GM12801 (cell line): Measurements from ENCODE around the gene RREB1.

ENCODE experiments used
- TF ChIP-seq, protein P1 (sequence below): IDR thresholded peaks from one replicate; pipeline ENCODE4 v1.5.1; 2011; ENCODE audit warnings: control low read depth; ENCODE audit not compliant: insufficient read length; ENCODE audit errors: extremely low read depth

The RREB1 gene

DNA sequence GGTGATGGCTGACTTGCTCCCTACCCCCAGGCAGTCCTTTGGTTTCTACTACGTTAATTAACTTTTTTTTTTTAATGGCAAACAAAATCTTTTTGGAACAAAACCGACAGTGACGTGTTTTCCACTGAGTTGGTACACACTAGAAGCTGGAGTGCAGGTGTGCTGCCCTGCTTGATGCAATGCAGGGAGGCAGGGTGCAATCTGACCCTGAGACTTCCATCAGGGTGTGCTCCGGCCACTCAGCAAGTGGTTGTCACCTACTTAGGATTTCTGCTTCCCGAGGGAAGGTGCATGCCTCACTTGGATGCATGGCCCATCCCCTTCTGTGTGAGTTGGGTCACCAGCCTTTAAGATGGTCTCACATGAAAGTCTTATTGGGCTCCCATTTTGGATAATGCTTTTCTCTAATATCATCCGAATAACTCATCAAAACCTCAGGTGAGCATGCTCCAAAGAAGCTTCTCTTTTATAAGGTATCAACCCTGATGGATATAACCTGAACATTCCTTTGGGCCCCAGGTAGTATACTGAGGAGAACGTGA, 14.0 kb downstream of the RREB1 start:
- TF ChIP-seq, protein P1, sequence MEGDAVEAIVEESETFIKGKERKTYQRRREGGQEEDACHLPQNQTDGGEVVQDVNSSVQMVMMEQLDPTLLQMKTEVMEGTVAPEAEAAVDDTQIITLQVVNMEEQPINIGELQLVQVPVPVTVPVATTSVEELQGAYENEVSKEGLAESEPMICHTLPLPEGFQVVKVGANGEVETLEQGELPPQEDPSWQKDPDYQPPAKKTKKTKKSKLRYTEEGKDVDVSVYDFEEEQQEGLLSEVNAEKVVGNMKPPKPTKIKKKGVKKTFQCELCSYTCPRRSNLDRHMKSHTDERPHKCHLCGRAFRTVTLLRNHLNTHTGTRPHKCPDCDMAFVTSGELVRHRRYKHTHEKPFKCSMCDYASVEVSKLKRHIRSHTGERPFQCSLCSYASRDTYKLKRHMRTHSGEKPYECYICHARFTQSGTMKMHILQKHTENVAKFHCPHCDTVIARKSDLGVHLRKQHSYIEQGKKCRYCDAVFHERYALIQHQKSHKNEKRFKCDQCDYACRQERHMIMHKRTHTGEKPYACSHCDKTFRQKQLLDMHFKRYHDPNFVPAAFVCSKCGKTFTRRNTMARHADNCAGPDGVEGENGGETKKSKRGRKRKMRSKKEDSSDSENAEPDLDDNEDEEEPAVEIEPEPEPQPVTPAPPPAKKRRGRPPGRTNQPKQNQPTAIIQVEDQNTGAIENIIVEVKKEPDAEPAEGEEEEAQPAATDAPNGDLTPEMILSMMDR, result no peak

DNA sequence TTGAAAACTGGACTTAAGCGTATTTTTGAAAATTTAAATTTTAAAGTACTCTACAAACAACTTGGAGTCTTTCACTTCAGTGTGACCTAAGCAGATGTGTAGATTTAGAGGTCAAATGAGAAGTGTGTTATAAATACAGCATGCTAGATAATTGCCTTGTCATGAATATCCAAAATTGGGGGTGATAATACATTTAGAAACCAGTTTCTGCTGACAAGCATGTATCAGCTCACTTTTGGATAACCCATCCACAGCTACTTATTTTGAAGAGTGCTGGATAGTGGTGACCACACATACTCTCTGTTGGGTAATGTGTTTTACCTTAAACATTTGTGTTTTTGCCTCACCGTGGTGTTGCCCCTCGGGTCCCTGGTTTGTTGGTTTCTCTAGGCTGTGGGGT, 14.9 kb downstream of the RREB1 start:
- TF ChIP-seq, protein P1, result no peak

DNA sequence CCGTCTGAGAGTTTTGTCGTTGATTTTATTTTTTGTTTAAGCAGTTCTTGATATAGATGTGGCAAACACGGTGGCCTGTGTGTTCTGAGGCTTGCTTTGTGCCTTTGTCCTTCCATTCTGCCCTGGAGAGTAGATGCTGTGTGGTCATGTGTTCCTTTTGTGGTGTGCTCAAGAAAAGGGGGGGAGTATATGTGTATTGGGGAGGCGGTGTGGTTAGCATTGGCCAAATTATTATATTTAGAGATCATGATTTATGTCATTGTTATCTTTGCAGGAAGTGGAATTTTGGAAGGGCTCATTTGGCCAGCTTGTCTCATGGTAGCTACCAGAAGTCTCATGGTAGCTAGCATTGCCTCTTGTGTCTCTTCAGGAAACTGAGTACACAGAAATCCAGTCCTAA, 16.4 kb downstream of the RREB1 start:
- TF ChIP-seq, protein P1, result no peak

DNA sequence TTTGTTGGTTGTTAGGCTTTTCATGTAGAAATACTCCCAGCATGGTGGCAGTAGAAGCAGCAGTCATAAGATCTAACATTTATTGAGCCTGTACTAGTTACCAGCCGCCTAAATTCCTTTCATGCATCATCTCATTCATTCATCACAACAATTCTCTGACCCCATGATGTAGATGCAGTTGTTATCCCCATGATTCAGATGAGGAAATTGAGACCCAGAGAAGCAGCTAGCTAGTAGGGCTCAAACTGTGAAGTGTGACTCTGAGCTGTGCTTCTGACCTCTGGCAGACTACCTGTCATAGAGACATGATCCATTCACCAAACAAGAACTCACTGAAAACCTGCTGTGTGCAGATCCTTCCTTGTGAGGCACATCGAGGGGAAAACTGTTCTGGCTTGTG, 16.9 kb downstream of the RREB1 start:
- TF ChIP-seq, protein P1, result no peak

DNA sequence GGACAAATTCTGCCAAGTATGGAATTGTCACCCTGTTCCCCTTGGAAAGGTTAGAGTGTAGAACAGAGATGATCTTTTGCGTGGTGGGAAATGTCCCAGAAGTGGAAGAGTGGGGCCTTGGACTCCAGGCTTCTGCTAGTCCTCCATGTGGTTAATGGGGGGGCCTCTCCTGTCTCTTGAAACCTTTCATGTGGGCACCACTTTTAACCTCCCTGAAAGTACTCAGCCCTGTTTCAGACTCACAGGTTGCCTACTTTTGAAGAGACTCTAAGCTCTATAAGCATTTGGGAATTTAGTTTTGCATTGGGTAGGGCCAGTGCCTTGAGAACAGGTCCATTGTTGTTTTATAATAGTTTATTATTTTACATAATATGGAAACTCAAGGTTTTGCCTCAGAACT, 17.5 kb downstream of the RREB1 start:
- TF ChIP-seq, protein P1, result no peak

DNA sequence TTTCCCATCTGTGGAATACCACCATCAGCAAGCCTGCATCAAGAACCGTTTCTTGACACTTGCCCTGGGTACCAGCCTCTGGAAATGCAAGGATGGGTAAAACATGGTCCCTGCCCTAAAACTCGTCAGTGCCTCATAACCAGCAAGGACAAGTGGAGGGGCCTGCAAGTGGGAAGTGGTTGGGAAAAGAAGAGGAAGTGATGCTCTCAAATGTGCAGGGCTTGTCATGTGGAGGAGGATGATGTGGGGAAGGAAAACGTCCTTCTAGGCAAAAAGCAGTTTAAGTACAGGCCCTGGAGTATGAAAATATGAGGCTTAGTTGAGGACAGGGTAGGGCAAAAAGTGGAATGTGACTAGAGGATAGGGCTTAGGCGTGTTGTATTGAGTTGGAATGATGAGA, 19.0 kb downstream of the RREB1 start:
- TF ChIP-seq, protein P1, result no peak

DNA sequence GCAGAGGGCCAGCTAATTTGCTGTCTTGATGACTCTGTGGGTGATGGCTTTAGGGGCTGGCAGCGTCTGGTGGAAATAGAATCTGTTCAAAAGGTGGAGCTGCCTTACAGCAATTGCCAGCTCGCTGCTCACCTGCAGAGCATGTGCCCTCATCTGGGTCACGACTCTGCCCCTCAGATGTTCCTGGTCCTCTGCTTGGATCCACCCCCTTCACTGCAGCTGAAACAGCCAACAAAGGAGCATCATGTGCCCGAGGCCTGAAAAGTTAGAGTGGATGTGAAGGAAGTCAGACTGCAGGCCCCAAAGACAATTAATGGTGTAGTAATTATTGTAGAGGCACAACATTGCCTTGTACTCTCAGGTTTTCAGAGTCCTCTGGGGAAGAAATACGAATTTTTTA, 19.9 kb downstream of the RREB1 start:
- TF ChIP-seq, protein P1, result no peak
